ENCODE results near the gene RBM38.

RBM38 gene

DNA sequence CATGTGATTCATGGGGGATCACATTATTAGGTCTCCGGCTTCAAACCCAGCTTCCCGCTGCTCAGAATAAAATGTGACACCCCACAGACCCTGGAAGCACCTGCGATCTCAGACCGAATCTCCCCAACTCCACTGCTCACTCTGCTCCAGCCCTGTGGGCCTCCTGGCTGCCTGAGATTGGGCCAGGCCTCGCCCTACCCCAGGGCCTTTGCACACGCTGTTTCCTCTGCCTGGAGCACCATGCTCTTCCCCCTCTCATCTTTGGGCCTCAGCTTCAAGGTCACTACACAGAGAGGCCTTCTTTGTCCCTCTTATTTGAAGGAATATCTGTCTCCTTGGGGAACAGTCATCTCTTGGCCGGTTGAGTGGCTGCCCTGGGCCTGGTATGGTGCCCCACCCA is 48.8 kb downstream of the RBM38 start:
- Histone ChIP-seq H3K36me3 (ENCODE audit: insufficient read depth, low read length) (no peaks in the 10 kb centered on the region), H2AFZ (ENCODE audit: low read length) (no peak overlapping the region), H3K9me2 (replicated peaks; ENCODE audit: low read depth, low read length) (no peaks in the 10 kb centered on the region), H3K27me3 (ENCODE audit: insufficient read depth, low read length, poor library complexity, severe bottlenecking) (no peaks in the 10 kb centered on the region), H3K4me3 (ENCODE audit: low read length, poor library complexity, severe bottlenecking) (no peak overlapping the region), H3K79me2 (ENCODE audit: insufficient read depth, low read length) (no peaks in the 10 kb centered on the region), H3F3A (ENCODE audit: low read depth) (peaks cover 3% of the 10 kb centered on the region; the same call in 1 of the 2 replicates), H3K4me1 (ENCODE audit: insufficient read depth, low read length, poor library complexity, severe bottlenecking) (peaks cover 35% of the 10 kb centered on the region), H3K4me2 (ENCODE audit: low read depth, low read length, poor library complexity, severe bottlenecking) (no peak overlapping the region), H3K9ac (ENCODE audit: low read depth, low read length, poor library complexity, severe bottlenecking) (no peak overlapping the region), H4K20me1 (ENCODE audit: insufficient read depth, low read length, poor library complexity, severe bottlenecking) (no peaks in the 10 kb centered on the region), H3K9me3 (ENCODE audit: insufficient read depth, low read depth, low read length) (no peaks in the 10 kb centered on the region)
- TF ChIP-seq, protein P1, sequence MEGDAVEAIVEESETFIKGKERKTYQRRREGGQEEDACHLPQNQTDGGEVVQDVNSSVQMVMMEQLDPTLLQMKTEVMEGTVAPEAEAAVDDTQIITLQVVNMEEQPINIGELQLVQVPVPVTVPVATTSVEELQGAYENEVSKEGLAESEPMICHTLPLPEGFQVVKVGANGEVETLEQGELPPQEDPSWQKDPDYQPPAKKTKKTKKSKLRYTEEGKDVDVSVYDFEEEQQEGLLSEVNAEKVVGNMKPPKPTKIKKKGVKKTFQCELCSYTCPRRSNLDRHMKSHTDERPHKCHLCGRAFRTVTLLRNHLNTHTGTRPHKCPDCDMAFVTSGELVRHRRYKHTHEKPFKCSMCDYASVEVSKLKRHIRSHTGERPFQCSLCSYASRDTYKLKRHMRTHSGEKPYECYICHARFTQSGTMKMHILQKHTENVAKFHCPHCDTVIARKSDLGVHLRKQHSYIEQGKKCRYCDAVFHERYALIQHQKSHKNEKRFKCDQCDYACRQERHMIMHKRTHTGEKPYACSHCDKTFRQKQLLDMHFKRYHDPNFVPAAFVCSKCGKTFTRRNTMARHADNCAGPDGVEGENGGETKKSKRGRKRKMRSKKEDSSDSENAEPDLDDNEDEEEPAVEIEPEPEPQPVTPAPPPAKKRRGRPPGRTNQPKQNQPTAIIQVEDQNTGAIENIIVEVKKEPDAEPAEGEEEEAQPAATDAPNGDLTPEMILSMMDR (conservative IDR thresholded peaks at IDR 0.05; ENCODE audit: low read length): no peak
- no peak for TF ChIP-seq EZH2phosphoT487 (IDR thresholded peaks at IDR 0.05; ENCODE audit: borderline replicate concordance)

GRCh38 chr20:57440678-57441509 is 49.7 kb downstream of the RBM38 start:
- H3K9me2 ChIP-seq (replicated peaks; ENCODE audit: low read depth, low read length): no peaks in the 10 kb centered on the region
- H3K4me1 ChIP-seq (ENCODE audit: insufficient read depth, low read length, poor library complexity, severe bottlenecking): peaks cover 26% of the 10 kb centered on the region
- peaks cover 3% of the 10 kb centered on the region; the same call in 1 of the 2 replicates for H3F3A ChIP-seq (ENCODE audit: low read depth)
- H2AFZ ChIP-seq (ENCODE audit: low read length): no peak overlapping the region
- H3K4me2 ChIP-seq (ENCODE audit: low read depth, low read length, poor library complexity, severe bottlenecking): no peak overlapping the region
- H3K9me3 ChIP-seq (ENCODE audit: insufficient read depth, low read depth, low read length): no peaks in the 10 kb centered on the region
- no peak overlapping the region for H3K9ac ChIP-seq (ENCODE audit: low read depth, low read length, poor library complexity, severe bottlenecking)
- TF ChIP-seq, protein P1 (conservative IDR thresholded peaks at IDR 0.05; ENCODE audit: low read length): no peak
- no peak for TF ChIP-seq EZH2phosphoT487 (IDR thresholded peaks at IDR 0.05; ENCODE audit: borderline replicate concordance)
- no peaks in the 10 kb centered on the region for H3K27me3 ChIP-seq (ENCODE audit: insufficient read depth, low read length, poor library complexity, severe bottlenecking)
- H3K4me3 ChIP-seq (ENCODE audit: low read length, poor library complexity, severe bottlenecking): no peak overlapping the region
- H3K36me3 ChIP-seq (ENCODE audit: insufficient read depth, low read length): no peaks in the 10 kb centered on the region
- no peaks in the 10 kb centered on the region for H3K79me2 ChIP-seq (ENCODE audit: insufficient read depth, low read length)
- no peaks in the 10 kb centered on the region for H4K20me1 ChIP-seq (ENCODE audit: insufficient read depth, low read length, poor library complexity, severe bottlenecking)

GRCh38 chr20:57441510-57442154 is 50.4 kb downstream of the RBM38 start:
- H4K20me1 ChIP-seq (ENCODE audit: insufficient read depth, low read length, poor library complexity, severe bottlenecking): no peaks in the 10 kb centered on the region
- peaks cover 22% of the 10 kb centered on the region for H3K4me1 ChIP-seq (ENCODE audit: insufficient read depth, low read length, poor library complexity, severe bottlenecking)
- H3K36me3 ChIP-seq (ENCODE audit: insufficient read depth, low read length): no peaks in the 10 kb centered on the region
- TF ChIP-seq EZH2phosphoT487 (IDR thresholded peaks at IDR 0.05; ENCODE audit: borderline replicate concordance): no peak
- TF ChIP-seq, protein P1 (conservative IDR thresholded peaks at IDR 0.05; ENCODE audit: low read length): no peak
- H3K9ac ChIP-seq (ENCODE audit: low read depth, low read length, poor library complexity, severe bottlenecking): no peak overlapping the region
- peaks cover 3% of the 10 kb centered on the region; the same call in 1 of the 2 replicates for H3F3A ChIP-seq (ENCODE audit: low read depth)
- no peak overlapping the region for H3K4me3 ChIP-seq (ENCODE audit: low read length, poor library complexity, severe bottlenecking)
- no peak overlapping the region for H3K4me2 ChIP-seq (ENCODE audit: low read depth, low read length, poor library complexity, severe bottlenecking)
- no peaks in the 10 kb centered on the region for H3K9me3 ChIP-seq (ENCODE audit: insufficient read depth, low read depth, low read length)
- H3K79me2 ChIP-seq (ENCODE audit: insufficient read depth, low read length): no peaks in the 10 kb centered on the region
- H3K9me2 ChIP-seq (replicated peaks; ENCODE audit: low read depth, low read length): no peaks in the 10 kb centered on the region
- H3K27me3 ChIP-seq (ENCODE audit: insufficient read depth, low read length, poor library complexity, severe bottlenecking): no peaks in the 10 kb centered on the region
- H2AFZ ChIP-seq (ENCODE audit: low read length): no peak overlapping the region
